GM21825 (cell line): ENCODE results near the gene CD109.
"Not testable (repeated sequence)": the region's sequence is repeated elsewhere in the genome, so short reads cannot be mapped to it uniquely, and the experiment has no call there.

Experiments used
- ATAC-seq: cut with Tn5 transposase; IDR thresholded peaks from one replicate; pipeline ENCODE4 v1.9.1; 2021; ENCODE audit warnings: mild to moderate bottlenecking, moderate library complexity; ENCODE audit not compliant: unreplicated experiment

The CD109 gene

GRCh38 chr6:73782911-73783310 lies 86.9 kb downstream of the CD109 start:
- no peak for ATAC-seq

DNA sequence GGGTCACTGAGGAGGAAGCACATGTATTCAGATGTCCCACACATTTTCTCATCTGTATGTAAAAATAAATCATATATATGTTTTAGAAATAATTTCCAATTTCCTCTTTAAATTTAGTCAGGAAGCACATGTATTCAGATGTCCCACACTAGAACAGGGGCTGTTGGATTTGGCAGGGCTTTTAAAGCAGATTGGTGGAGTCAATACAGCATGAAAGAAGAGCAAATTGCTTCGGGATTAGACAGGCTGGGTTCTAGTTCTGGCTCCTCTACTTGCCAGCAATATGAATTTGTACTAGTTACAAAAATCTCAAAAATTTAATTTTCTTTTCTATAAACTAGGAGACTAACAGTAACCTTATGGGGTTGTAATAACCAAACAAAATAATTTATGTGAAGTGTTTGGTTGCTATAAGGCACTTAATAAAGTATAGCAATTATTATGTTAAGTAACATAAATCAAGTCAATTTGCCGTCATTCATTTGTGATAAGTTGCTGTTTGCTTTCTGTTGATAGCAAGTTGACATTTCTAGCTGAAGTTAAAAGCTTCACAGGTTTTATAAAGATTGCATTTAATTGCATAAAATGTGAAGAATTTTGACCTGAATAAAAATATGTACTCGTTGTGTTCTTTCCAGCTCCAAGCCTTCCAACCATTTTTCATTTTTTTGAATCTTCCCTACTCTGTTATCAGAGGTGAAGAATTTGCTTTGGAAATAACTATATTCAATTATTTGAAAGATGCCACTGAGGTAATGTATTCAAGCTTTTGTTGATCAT lies 88.9 kb downstream of the CD109 start:
- ATAC-seq = no peak

DNA sequence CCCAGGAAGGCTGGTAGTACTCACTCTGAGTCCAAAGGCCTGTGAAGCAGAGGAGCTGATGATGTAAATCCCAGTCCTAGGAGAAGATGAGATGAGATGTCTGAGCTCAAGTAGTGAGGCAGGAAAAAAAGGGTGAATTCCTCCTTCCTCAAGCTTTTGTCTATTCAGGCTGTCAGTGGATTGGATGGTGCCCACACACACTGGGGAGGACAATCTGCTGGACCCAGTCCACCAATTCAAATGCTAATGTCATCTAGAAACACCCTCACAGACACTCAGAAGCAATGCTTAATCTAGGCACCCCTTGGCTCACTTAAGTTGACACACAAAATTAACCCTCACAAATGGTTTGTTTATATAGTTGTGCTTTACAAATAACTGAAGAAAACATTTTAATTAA lies 94.6 kb downstream of the CD109 start:
- no peak for ATAC-seq

- no peak for ATAC-seq
Measured at GRCh38 chr6:73791336-73791735, 95.3 kb downstream of the CD109 start.

DNA sequence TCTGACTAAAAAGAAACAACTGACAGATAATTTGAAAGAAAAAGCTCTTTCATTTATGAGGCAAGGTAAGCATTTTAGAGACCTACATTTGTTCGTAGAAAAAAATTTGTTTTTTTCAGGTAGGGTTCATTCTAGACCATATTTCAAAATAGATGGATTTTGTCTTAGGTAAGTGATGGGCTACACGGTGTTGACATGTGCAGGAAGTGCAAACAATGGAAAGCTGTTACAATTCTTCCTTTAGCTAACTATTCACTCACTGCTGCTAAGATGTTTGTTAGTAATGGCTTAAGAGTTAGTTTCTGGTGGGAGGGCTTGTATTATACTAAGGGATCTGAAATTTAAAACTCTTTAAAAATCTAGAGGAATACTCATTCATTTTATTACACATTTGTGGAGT lies 96.7 kb downstream of the CD109 start:
- no peak for ATAC-seq

DNA sequence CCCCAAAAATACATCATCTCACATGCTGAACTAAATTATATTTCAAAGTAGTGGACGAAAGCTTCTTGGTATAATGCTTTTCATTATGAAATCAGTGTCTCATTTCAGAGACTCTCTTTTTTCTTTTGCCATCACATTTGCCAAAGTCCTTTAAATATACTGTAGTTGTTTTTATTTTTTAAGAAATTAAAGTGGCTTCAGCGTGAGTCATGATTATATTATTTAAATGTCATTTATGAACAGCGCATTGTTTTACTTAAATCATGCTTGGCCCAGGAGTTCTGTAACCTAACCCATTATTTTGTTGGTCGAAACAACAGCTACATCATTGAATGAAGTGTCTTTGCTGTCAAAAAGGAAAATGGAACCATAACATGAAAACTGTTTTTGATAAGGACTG lies 100.9 kb downstream of the CD109 start:
- ATAC-seq = no peak

- no peak for ATAC-seq
Measured at GRCh38 chr6:73797861-73798260, 101.9 kb downstream of the CD109 start.

- ATAC-seq = peak; percentile 92
Measured at GRCh38 chr6:73798592-73798991, 102.6 kb downstream of the CD109 start.

GRCh38 chr6:73800997-73801396 lies 105.0 kb downstream of the CD109 start:
- no peak for ATAC-seq

GRCh38 chr6:73801652-73802268 lies 105.8 kb downstream of the CD109 start:
- no peak for ATAC-seq

DNA sequence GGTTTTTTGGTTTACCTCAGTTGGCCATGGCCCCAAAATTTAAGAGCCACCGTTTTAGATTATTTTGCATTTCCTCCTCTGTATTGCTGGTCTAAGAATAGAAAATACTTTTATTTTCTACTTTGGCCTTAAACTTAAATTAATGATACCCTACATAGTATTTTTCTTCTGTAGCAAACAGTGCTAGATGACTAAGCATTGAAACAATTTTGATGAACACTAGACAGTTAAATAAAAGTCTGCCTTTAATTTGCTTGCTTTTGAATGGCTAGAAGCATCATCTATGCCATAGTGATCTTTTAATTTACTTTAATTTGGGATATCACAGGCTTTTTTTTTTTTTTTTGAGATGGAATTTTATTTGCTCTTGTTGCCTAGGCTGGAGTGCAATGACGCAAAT lies 106.4 kb downstream of the CD109 start:
- no peak for ATAC-seq

DNA sequence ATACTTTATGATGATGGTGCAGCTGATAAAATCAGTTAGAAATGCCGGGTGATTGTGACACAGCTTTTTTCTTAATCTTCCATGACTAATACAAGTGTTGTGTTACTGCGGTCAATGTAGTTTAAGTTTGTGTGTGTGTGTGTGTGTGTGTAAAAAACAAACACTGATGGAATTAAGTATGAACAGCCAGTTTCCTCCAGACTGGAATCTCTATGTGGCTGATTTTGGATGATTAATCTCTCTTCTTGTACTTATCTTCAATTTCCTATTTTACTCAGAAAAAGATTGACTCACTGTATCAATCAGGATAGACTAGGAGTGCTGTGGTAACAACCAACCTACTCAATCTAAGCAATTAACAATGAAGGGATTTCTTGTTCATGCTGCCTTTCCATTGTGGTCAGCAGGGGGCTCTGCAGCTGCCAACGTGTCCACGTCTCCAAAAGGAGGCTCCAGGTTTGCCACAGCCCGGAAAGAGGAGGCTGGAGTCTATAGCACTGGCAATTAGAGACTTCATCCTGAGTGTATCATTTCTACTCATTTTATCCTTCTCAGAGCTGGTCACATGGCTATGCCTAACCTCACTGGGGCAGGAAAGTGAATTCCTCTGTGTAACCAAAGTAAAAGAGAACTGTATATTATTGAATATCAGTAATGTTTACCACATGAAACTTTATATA lies 107.7 kb downstream of the CD109 start:
- no peak for ATAC-seq

GRCh38 chr6:73805221-73805620 lies 109.2 kb downstream of the CD109 start:
- ATAC-seq = not testable (repeated sequence)

- ATAC-seq = not testable (repeated sequence)
Measured at GRCh38 chr6:73805982-73806381, 110.0 kb downstream of the CD109 start.

DNA sequence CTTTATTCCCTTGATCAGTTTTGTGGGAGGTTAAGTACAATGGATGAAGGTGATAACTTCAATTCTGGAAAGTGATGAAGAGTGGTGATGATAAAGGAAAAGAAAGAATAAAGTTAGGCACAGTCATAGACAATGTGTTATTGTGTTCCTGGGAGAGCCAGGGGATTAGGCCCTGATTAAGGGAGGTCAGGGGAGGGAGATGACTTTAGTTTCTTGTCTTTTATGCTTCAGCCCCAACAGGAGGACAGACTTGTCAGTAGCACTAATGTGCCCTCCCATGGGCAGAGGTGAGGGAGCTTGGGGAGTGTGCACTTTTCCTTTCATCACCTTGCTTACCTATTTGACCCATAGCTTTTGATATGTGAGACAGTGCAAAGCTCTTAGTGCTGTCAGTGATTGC lies 115.7 kb downstream of the CD109 start:
- ATAC-seq = no peak

DNA sequence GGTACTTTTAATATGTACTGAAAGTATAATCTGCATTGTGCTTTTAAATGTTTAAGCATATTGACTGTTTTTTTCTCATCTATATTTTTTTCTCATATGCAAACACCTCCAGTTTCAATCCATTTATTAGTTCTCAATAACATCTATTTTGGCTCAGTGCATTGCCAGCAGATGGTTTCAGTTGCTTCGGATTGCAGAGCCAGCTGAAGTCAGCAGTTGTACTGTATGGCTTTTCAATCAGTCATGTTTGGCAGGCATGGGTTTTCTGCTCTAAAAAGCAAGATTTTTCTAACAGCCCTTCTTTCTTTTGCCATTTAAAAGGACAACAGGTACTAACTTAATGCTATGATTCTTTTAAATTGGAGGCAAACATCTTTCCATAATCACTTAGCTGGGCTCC lies 121.2 kb downstream of the CD109 start:
- ATAC-seq = no peak

- no peak for ATAC-seq
Measured at GRCh38 chr6:73823046-73823735, 127.2 kb downstream of the CD109 start.

DNA sequence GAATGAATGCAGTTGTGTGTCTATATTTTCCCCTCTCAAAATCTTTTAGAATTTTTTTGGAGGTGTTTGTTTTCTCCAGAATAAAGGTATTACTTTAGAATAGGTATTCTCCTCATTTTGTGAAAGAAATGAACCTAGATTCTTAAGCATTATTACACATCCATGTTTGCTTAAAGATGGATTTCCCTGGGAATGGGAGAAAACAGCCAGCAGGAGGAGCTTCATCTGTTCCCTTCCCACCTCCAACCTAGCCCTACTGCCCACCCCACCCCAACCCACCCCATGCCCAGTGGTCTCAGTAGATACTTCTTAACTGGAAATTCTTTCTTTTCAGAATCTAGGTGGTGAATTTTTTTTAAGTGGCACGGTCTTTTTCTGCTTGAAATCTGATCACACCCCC lies 127.8 kb downstream of the CD109 start:
- no peak for ATAC-seq

- no peak for ATAC-seq
Measured at GRCh38 chr6:73826571-73826970, 130.6 kb downstream of the CD109 start.

- no peak for ATAC-seq
Measured at GRCh38 chr6:73830119-73830518, 134.1 kb downstream of the CD109 start.

GRCh38 chr6:73832313-73832712 lies 136.3 kb downstream of the CD109 start:
- no peak for ATAC-seq
